Measurements from ENCODE around the gene NCKAP5. TPM values are rescaled to one million over a fixed set of nuclear protein-coding genes. Genes with fewer than 3 reads are reported as not detected.

NCKAP5 gene
- total RNA-seq, 1 donor from 2014 or later: 2.7 TPM

DNA sequence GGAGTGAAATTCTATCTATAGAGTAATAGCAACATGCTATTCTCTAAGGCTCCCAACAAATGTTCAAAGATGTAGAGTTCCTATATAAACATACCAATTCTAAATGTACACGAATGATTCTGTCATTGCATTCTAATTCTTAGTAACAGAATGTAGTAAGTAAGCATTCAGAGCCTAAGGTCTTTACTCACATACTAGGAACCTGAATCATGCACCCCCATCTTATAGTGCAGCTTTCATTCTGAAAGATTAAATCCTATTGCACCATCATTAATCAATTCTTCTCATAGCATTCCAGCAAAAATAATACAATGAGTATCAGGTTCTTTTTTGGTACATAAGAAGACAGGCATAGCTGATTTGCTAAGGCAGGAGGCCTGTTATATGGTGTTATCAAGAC lies 230.0 kb downstream of the NCKAP5 start:
- Histone ChIP-seq H3K27me3 (ENCODE audit: insufficient read depth, low read length) (no peaks in the 10 kb centered on the region), H3K9me3 (ENCODE audit: insufficient read depth, low read depth, low read length) (no peaks in the 10 kb centered on the region), H3K27ac (ENCODE audit: low read depth, low read length) (no peak overlapping the region), H3K36me3 (ENCODE audit: insufficient read depth, low read length) (no peaks in the 10 kb centered on the region), H3K4me1 (ENCODE audit: insufficient read depth, low read length) (peaks cover 3% of the 10 kb centered on the region), H3K79me2 (ENCODE audit: insufficient read depth, low read length) (no peaks in the 10 kb centered on the region), H4K20me1 (ENCODE audit: insufficient read depth, low read length) (no peaks in the 10 kb centered on the region), H3K4me2 (ENCODE audit: low read length) (no peak overlapping the region), H3K4me3 (ENCODE audit: insufficient read depth, low read depth, low read length) (no peak overlapping the region), H3K9ac (ENCODE audit: low read length) (no peak overlapping the region), H2AFZ (ENCODE audit: low read depth, low read length) (no peak overlapping the region)
- Mint-ChIP-seq H3K27me3 (ENCODE audit: low read depth, unreplicated experiment) (peaks cover 3% of the 10 kb centered on the region), H3K4me3 (ENCODE audit: unreplicated experiment) (no peak overlapping the region), H3K27ac (ENCODE audit: unreplicated experiment) (no peak overlapping the region), H3K36me3 (ENCODE audit: low read depth, unreplicated experiment) (no peaks in the 10 kb centered on the region), H3K4me1 (ENCODE audit: low read depth, unreplicated experiment) (peaks cover 3% of the 10 kb centered on the region), H3K9me3 (ENCODE audit: unreplicated experiment) (no peaks in the 10 kb centered on the region)
- TF ChIP-seq, protein P1, sequence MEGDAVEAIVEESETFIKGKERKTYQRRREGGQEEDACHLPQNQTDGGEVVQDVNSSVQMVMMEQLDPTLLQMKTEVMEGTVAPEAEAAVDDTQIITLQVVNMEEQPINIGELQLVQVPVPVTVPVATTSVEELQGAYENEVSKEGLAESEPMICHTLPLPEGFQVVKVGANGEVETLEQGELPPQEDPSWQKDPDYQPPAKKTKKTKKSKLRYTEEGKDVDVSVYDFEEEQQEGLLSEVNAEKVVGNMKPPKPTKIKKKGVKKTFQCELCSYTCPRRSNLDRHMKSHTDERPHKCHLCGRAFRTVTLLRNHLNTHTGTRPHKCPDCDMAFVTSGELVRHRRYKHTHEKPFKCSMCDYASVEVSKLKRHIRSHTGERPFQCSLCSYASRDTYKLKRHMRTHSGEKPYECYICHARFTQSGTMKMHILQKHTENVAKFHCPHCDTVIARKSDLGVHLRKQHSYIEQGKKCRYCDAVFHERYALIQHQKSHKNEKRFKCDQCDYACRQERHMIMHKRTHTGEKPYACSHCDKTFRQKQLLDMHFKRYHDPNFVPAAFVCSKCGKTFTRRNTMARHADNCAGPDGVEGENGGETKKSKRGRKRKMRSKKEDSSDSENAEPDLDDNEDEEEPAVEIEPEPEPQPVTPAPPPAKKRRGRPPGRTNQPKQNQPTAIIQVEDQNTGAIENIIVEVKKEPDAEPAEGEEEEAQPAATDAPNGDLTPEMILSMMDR (IDR thresholded peaks at IDR 0.05; ENCODE audit: insufficient read depth, low read depth, low read length): no peak
- TF ChIP-seq EZH2 (IDR thresholded peaks at IDR 0.05; ENCODE audit: insufficient read depth, low read length): no peak
- FAIRE-seq: no peak
- no peak for DNase-seq (ENCODE audit: low read depth)

DNA sequence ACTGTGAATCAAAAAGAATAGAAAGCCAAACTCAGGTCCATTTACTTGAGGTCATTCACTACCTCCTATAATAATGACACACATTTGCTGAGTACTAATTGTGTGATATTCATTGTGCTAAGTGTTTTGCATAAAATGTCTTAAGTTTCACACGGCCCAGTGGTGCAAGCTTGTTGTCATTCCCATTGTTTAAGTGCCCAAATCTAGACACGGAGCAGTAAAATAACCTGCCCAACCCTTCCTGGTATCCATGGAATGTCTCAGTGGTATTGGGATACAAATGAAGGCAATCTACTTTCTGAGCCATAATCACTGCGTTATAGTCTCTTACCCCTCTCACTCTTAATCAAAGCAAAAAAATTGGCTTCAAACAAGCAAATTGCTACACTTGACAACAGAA lies 233.3 kb downstream of the NCKAP5 start:
- no peak for TF ChIP-seq EZH2 (IDR thresholded peaks at IDR 0.05; ENCODE audit: insufficient read depth, low read length)
- TF ChIP-seq, protein P1 (IDR thresholded peaks at IDR 0.05; ENCODE audit: insufficient read depth, low read depth, low read length): no peak
- Histone ChIP-seq H3K27ac (ENCODE audit: low read depth, low read length) (no peak overlapping the region), H3K9me3 (ENCODE audit: insufficient read depth, low read depth, low read length) (no peaks in the 10 kb centered on the region), H4K20me1 (ENCODE audit: insufficient read depth, low read length) (no peaks in the 10 kb centered on the region), H3K4me3 (ENCODE audit: insufficient read depth, low read depth, low read length) (no peak overlapping the region), H3K9ac (ENCODE audit: low read length) (no peak overlapping the region), H3K4me2 (ENCODE audit: low read length) (no peak overlapping the region), H3K27me3 (ENCODE audit: insufficient read depth, low read length) (no peaks in the 10 kb centered on the region), H3K4me1 (ENCODE audit: insufficient read depth, low read length) (peaks cover 5% of the 10 kb centered on the region), H3K79me2 (ENCODE audit: insufficient read depth, low read length) (no peaks in the 10 kb centered on the region), H2AFZ (ENCODE audit: low read depth, low read length) (no peak overlapping the region), H3K36me3 (ENCODE audit: insufficient read depth, low read length) (no peaks in the 10 kb centered on the region)
- Mint-ChIP-seq H3K9me3 (ENCODE audit: unreplicated experiment) (no peaks in the 10 kb centered on the region), H3K36me3 (ENCODE audit: low read depth, unreplicated experiment) (no peaks in the 10 kb centered on the region), H3K27me3 (ENCODE audit: low read depth, unreplicated experiment) (no peaks in the 10 kb centered on the region), H3K27ac (ENCODE audit: unreplicated experiment) (no peak overlapping the region), H3K4me3 (ENCODE audit: unreplicated experiment) (no peak overlapping the region), H3K4me1 (ENCODE audit: low read depth, unreplicated experiment) (peaks cover 7% of the 10 kb centered on the region)
- no peak for FAIRE-seq
- DNase-seq (ENCODE audit: low read depth): peak; percentile 8

DNA sequence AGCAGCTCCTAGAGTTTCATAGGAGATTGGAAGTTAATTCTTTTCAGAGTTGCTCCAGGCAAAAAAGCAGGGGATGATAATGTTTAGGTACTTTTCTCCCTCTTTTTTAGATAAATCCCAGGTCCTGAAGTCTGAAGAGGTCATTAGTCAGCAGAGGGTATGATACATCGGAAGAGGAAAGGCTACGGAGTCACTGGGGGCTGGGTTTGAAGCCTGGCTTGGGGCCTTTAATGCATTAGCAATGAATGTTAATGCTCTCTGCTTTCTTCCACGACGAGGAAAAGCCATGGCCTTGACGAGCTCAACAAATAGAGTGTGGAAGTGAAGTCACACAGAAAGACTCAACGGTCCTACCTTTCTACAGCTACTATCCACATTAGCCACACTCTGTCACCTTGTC lies 235.1 kb downstream of the NCKAP5 start:
- no peaks in the 10 kb centered on the region for H3K9me3 Mint-ChIP-seq (ENCODE audit: unreplicated experiment)
- no peaks in the 10 kb centered on the region for H3K9me3 ChIP-seq (ENCODE audit: insufficient read depth, low read depth, low read length)
- H3K27ac ChIP-seq (ENCODE audit: low read depth, low read length): no peak overlapping the region
- FAIRE-seq (no peak), DNase-seq (ENCODE audit: low read depth) (peak; percentile 18)
- H3K36me3 Mint-ChIP-seq (ENCODE audit: low read depth, unreplicated experiment): no peaks in the 10 kb centered on the region
- no peak overlapping the region for H3K4me2 ChIP-seq (ENCODE audit: low read length)
- no peaks in the 10 kb centered on the region for H3K27me3 Mint-ChIP-seq (ENCODE audit: low read depth, unreplicated experiment)
- H3K36me3 ChIP-seq (ENCODE audit: insufficient read depth, low read length): no peaks in the 10 kb centered on the region
- no peak overlapping the region for H3K27ac Mint-ChIP-seq (ENCODE audit: unreplicated experiment)
- no peak overlapping the region for H3K4me3 Mint-ChIP-seq (ENCODE audit: unreplicated experiment)
- H3K9ac ChIP-seq (ENCODE audit: low read length): no peak overlapping the region
- peak overlapping the region; percentile 0 for H2AFZ ChIP-seq (ENCODE audit: low read depth, low read length)
- H3K4me1 ChIP-seq (ENCODE audit: insufficient read depth, low read length): peaks cover 5% of the 10 kb centered on the region
- H3K4me3 ChIP-seq (ENCODE audit: insufficient read depth, low read depth, low read length): no peak overlapping the region
- peaks cover 7% of the 10 kb centered on the region for H3K4me1 Mint-ChIP-seq (ENCODE audit: low read depth, unreplicated experiment)
- no peaks in the 10 kb centered on the region for H3K27me3 ChIP-seq (ENCODE audit: insufficient read depth, low read length)
- TF ChIP-seq, protein P1 (IDR thresholded peaks at IDR 0.05; ENCODE audit: insufficient read depth, low read depth, low read length): no peak
- no peak for TF ChIP-seq EZH2 (IDR thresholded peaks at IDR 0.05; ENCODE audit: insufficient read depth, low read length)
- H3K79me2 ChIP-seq (ENCODE audit: insufficient read depth, low read length): no peaks in the 10 kb centered on the region
- no peaks in the 10 kb centered on the region for H4K20me1 ChIP-seq (ENCODE audit: insufficient read depth, low read length)
